Uterus (tissue), 2 donors: ENCODE results near the gene NGRN.

Experiments
- POLR2A ChIP-seq, 2 donors: fragments of 450-650 bp; IDR thresholded peaks; one replicate each; pipeline ENCODE4 v1.6.1; 2016; ENCODE audit warnings: antibody characterized with exemption in 2 of 2, mild to moderate bottlenecking in 1 of 2, moderate library complexity in 1 of 2
- TF ChIP-seq, protein P1 (sequence below), 4 experiments: fragments of 200-600 bp in 2 of 4; fragments of 450-650 bp in 2 of 4; sonication (generic) in 2 of 4; IDR thresholded peaks; one replicate each; pipeline ENCODE4 v1.5.1; 2016 to 2019; ENCODE audit warnings: antibody characterized with exemption in 4 of 4, mild to moderate bottlenecking in 2 of 4, moderate library complexity in 1 of 4

DNA sequence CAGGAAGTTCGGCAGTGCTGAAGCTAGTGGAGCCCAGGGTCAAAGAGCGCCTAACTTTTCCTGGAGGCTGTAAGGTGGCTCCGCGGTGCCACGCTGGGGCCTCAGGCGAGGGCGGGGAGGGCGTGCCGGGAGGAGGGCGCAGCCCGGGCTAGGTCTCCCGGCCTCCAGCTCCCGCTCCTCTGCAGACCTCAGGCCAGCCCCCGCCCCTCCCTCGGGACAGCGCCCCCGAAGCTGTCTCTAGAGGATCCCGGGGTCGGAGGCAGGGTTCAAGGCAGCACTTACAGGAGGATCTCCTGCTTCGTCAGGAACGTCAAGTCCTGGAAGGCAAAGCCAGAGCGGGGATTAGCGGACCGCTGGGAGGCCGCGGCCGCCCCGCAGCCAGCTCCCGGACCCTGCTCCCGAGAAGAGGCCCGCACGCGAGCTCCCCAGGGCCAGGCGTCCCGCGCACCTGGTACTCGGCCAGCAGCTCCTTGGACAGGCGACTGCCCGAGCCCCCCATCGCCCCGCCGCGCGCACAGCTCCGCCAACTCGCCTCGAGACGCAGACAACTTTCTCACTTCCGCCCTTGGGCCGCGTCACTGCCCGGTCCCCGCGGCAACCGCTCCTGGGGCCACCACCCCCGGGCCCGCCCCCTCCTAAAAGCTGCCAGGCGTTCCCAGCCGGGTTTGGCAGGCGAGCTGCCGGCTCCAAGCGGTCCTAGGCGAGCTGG is 31.9 kb upstream of the NGRN start, which contains the start of gene CIB1:
- TF ChIP-seq, protein P1, sequence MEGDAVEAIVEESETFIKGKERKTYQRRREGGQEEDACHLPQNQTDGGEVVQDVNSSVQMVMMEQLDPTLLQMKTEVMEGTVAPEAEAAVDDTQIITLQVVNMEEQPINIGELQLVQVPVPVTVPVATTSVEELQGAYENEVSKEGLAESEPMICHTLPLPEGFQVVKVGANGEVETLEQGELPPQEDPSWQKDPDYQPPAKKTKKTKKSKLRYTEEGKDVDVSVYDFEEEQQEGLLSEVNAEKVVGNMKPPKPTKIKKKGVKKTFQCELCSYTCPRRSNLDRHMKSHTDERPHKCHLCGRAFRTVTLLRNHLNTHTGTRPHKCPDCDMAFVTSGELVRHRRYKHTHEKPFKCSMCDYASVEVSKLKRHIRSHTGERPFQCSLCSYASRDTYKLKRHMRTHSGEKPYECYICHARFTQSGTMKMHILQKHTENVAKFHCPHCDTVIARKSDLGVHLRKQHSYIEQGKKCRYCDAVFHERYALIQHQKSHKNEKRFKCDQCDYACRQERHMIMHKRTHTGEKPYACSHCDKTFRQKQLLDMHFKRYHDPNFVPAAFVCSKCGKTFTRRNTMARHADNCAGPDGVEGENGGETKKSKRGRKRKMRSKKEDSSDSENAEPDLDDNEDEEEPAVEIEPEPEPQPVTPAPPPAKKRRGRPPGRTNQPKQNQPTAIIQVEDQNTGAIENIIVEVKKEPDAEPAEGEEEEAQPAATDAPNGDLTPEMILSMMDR (IDR thresholded peaks at IDR 0.05) = peak in 3 of 4 experiments; percentile 1 to 47 (median 43)
- peak in 1 of 2 donors; percentile 65 for TF ChIP-seq POLR2A (IDR thresholded peaks at IDR 0.05)
